ENCODE data around the gene FIGLA.

Gene FIGLA

GRCh38 chr2:70733646-70734180 is 56.7 kb downstream of the FIGLA start:
- no peak for DNase-seq
- Mint-ChIP-seq H3K27me3 (peaks cover 7% of the 10 kb centered on the region), H3K9me3 (peaks cover 1% of the 10 kb centered on the region), H3K4me3 (no peak overlapping the region), H3K4me1 (peaks cover 4% of the 10 kb centered on the region), H3K27ac (no peak overlapping the region), H3K36me3 (no peaks in the 10 kb centered on the region)
- CTCF ChIA-PET = interaction anchor here (1.2 kb wide), 1 partner anchor 127 kb away, joined by 3 read pairs; no protein-coding TSS in a partner anchor

GRCh38 chr2:70732766-70733645 is 57.4 kb downstream of the FIGLA start:
- no peak overlapping the region for H3K4me3 Mint-ChIP-seq
- peaks cover 1% of the 10 kb centered on the region for H3K9me3 Mint-ChIP-seq
- no peak for DNase-seq
- H3K27ac Mint-ChIP-seq = no peak overlapping the region
- H3K4me1 Mint-ChIP-seq = peaks cover 4% of the 10 kb centered on the region
- H3K36me3 Mint-ChIP-seq = no peaks in the 10 kb centered on the region
- CTCF ChIA-PET = interaction anchor here (1.2 kb wide), 1 partner anchor 127 kb away, joined by 3 read pairs; no protein-coding TSS in a partner anchor
- H3K27me3 Mint-ChIP-seq = peaks cover 7% of the 10 kb centered on the region

- Mint-ChIP-seq H3K36me3 (no peaks in the 10 kb centered on the region), H3K27me3 (peaks cover 7% of the 10 kb centered on the region), H3K9me3 (no peaks in the 10 kb centered on the region), H3K4me3 (no peak overlapping the region), H3K4me1 (peaks cover 4% of the 10 kb centered on the region), H3K27ac (no peak overlapping the region)
- DNase-seq = no peak
- CTCF ChIA-PET = no interaction called here
These were observed 59.7 kb downstream of the FIGLA start for GRCh38 chr2:70730730-70731129.

GRCh38 chr2:70729647-70730046 is 60.8 kb downstream of the FIGLA start:
- no peak for DNase-seq
- Mint-ChIP-seq H3K27ac (no peak overlapping the region), H3K36me3 (no peaks in the 10 kb centered on the region), H3K4me3 (no peak overlapping the region), H3K9me3 (no peaks in the 10 kb centered on the region), H3K27me3 (peaks cover 3% of the 10 kb centered on the region), H3K4me1 (no peaks in the 10 kb centered on the region)
- CTCF ChIA-PET = no interaction called here

- Mint-ChIP-seq H3K27ac (no peak overlapping the region), H3K36me3 (no peaks in the 10 kb centered on the region), H3K9me3 (no peaks in the 10 kb centered on the region), H3K4me1 (no peaks in the 10 kb centered on the region), H3K27me3 (peaks cover 3% of the 10 kb centered on the region), H3K4me3 (no peak overlapping the region)
- CTCF ChIA-PET = no interaction called here
- no peak for DNase-seq
These were observed 62.3 kb downstream of the FIGLA start for GRCh38 chr2:70728128-70728527.
